DMS 273 (cell line): ENCODE results near the gene METTL14.

Source experiments
- DNase-seq: peaks from one replicate; lab custom pipeline; 2025; ENCODE audit not compliant: unreplicated experiment; lab: John Stamatoyannopoulos, UW

Gene METTL14

GRCh38 chr4:118756958-118757357 is 71.8 kb downstream of the METTL14 start:
- no peak for DNase-seq

- no peak for DNase-seq
Observed at GRCh38 chr4:118757761-118758251, 72.6 kb downstream of the METTL14 start.

GRCh38 chr4:118758293-118758692 is 73.1 kb downstream of the METTL14 start:
- DNase-seq, result no peak

GRCh38 chr4:118759481-118759880 is 74.3 kb downstream of the METTL14 start:
- no peak for DNase-seq

- no peak for DNase-seq
Observed at GRCh38 chr4:118760092-118760491, 74.9 kb downstream of the METTL14 start.

- DNase-seq, result no peak
Observed at GRCh38 chr4:118760493-118760892, 75.3 kb downstream of the METTL14 start.

- DNase-seq, result no peak
Observed at GRCh38 chr4:118761397-118762016, 76.3 kb downstream of the METTL14 start.

- no peak for DNase-seq
Observed at GRCh38 chr4:118762155-118762554, 77.0 kb downstream of the METTL14 start.

GRCh38 chr4:118762730-118763477 is 77.7 kb downstream of the METTL14 start:
- DNase-seq, result no peak
